ENCODE results near the gene BAZ2B.

Gene BAZ2B

GRCh38 chr2:159285433-159285832, 330.9 kb downstream of the BAZ2B start:
- POLR2A ChIA-PET = no interaction called here
- no peak for TF ChIP-seq SP1 (IDR thresholded peaks at IDR 0.05)
- no peak for TF ChIP-seq NFRKB (IDR thresholded peaks at IDR 0.05)
- TF ChIP-seq HDGF (IDR thresholded peaks at IDR 0.05; ENCODE audit: borderline replicate concordance) = no peak
- TF ChIP-seq LEF1 (IDR thresholded peaks at IDR 0.05; ENCODE audit: borderline replicate concordance) = no peak
- TF ChIP-seq FOXM1 (IDR thresholded peaks at IDR 0.05; ENCODE audit: borderline replicate concordance) = no peak
- DNase-seq (ENCODE audit: extremely low spot score) = no peak
- CTCF ChIA-PET = interaction anchor here (0.7 kb wide), 2 partner anchors 220 to 637 kb away, joined by 3 read pairs; no protein-coding TSS in a partner anchor

GRCh38 chr2:159283529-159283928, 332.8 kb downstream of the BAZ2B start:
- no peak for DNase-seq (ENCODE audit: extremely low spot score)
- ChIA-PET CTCF (no interaction called here), POLR2A (no interaction called here)
- TF ChIP-seq SP1 (IDR thresholded peaks at IDR 0.05) = no peak
- TF ChIP-seq FOXA1 (IDR thresholded peaks at IDR 0.05) = no peak
- no peak for TF ChIP-seq LEF1 (IDR thresholded peaks at IDR 0.05; ENCODE audit: borderline replicate concordance)
- no peak for TF ChIP-seq TARDBP (IDR thresholded peaks at IDR 0.05)
- no peak for TF ChIP-seq FOXM1 (IDR thresholded peaks at IDR 0.05; ENCODE audit: borderline replicate concordance)
- no peak for TF ChIP-seq ELF4 (IDR thresholded peaks at IDR 0.05)
- no peak for TF ChIP-seq CTBP1 (IDR thresholded peaks at IDR 0.05; ENCODE audit: borderline replicate concordance)
- TF ChIP-seq SUZ12 (IDR thresholded peaks at IDR 0.05) = no peak
- no peak for TF ChIP-seq FOXK2 (IDR thresholded peaks at IDR 0.05)
- TF ChIP-seq HDGF (IDR thresholded peaks at IDR 0.05; ENCODE audit: borderline replicate concordance) = no peak
- no peak for TF ChIP-seq PKNOX1 (IDR thresholded peaks at IDR 0.05)
- TF ChIP-seq ARNT (IDR thresholded peaks at IDR 0.05) = no peak
- TF ChIP-seq NFRKB (IDR thresholded peaks at IDR 0.05) = no peak
- TF ChIP-seq L3MBTL2 (conservative IDR thresholded peaks at IDR 0.05) = no peak

- POLR2A ChIA-PET = no interaction called here
- CTCF ChIA-PET = no interaction called here
Observed at GRCh38 chr2:159281002-159281401, 335.3 kb downstream of the BAZ2B start.

GRCh38 chr2:159279700-159280099, 336.6 kb downstream of the BAZ2B start:
- ChIA-PET POLR2A (no interaction called here), CTCF (no interaction called here)
- DNase-seq (ENCODE audit: extremely low spot score) = no peak

More at GRCh38 chr2:159281002-159281401, 335.3 kb downstream of the BAZ2B start:
- TF ChIP-seq CTBP1 (IDR thresholded peaks at IDR 0.05; ENCODE audit: borderline replicate concordance) = no peak
- no peak for TF ChIP-seq FOXM1 (IDR thresholded peaks at IDR 0.05; ENCODE audit: borderline replicate concordance)
- no peak for TF ChIP-seq TARDBP (IDR thresholded peaks at IDR 0.05)
- no peak for TF ChIP-seq ARNT (IDR thresholded peaks at IDR 0.05)
- no peak for DNase-seq (ENCODE audit: extremely low spot score)

GRCh38 chr2:159275111-159275510, 341.2 kb downstream of the BAZ2B start:
- TF ChIP-seq FOXM1 (IDR thresholded peaks at IDR 0.05; ENCODE audit: borderline replicate concordance) (no peak), LEF1 (IDR thresholded peaks at IDR 0.05; ENCODE audit: borderline replicate concordance) (no peak), FOXK2 (IDR thresholded peaks at IDR 0.05) (no peak), TARDBP (IDR thresholded peaks at IDR 0.05) (no peak), NFRKB (IDR thresholded peaks at IDR 0.05) (no peak), ARNT (IDR thresholded peaks at IDR 0.05) (no peak), L3MBTL2 (conservative IDR thresholded peaks at IDR 0.05) (no peak), SP1 (IDR thresholded peaks at IDR 0.05) (no peak), ZNF384 (IDR thresholded peaks at IDR 0.05) (no peak), PKNOX1 (IDR thresholded peaks at IDR 0.05) (no peak), FOXA1 (IDR thresholded peaks at IDR 0.05) (no peak), SUZ12 (IDR thresholded peaks at IDR 0.05) (no peak), CTBP1 (IDR thresholded peaks at IDR 0.05; ENCODE audit: borderline replicate concordance) (no peak), ELF4 (IDR thresholded peaks at IDR 0.05) (no peak), BHLHE40 (IDR thresholded peaks at IDR 0.05; ENCODE audit: borderline replicate concordance) (no peak), HDGF (IDR thresholded peaks at IDR 0.05; ENCODE audit: borderline replicate concordance) (no peak)
- ChIA-PET POLR2A (no interaction called here), CTCF (no interaction called here)
- no peak for DNase-seq (ENCODE audit: extremely low spot score)

More at GRCh38 chr2:159279700-159280099, 336.6 kb downstream of the BAZ2B start:
- TF ChIP-seq FOXA1 (IDR thresholded peaks at IDR 0.05) = no peak
- TF ChIP-seq ELF4 (IDR thresholded peaks at IDR 0.05) = no peak
- TF ChIP-seq NFRKB (IDR thresholded peaks at IDR 0.05) = no peak
- TF ChIP-seq TARDBP (IDR thresholded peaks at IDR 0.05) = no peak
- TF ChIP-seq PKNOX1 (IDR thresholded peaks at IDR 0.05) = no peak
- no peak for TF ChIP-seq LEF1 (IDR thresholded peaks at IDR 0.05; ENCODE audit: borderline replicate concordance)

- TF ChIP-seq LEF1 (IDR thresholded peaks at IDR 0.05; ENCODE audit: borderline replicate concordance) (no peak), ARNT (IDR thresholded peaks at IDR 0.05) (no peak), BHLHE40 (IDR thresholded peaks at IDR 0.05; ENCODE audit: borderline replicate concordance) (no peak), L3MBTL2 (conservative IDR thresholded peaks at IDR 0.05) (no peak), SP1 (IDR thresholded peaks at IDR 0.05) (no peak), NFRKB (IDR thresholded peaks at IDR 0.05) (no peak), FOXM1 (IDR thresholded peaks at IDR 0.05; ENCODE audit: borderline replicate concordance) (no peak), HDGF (IDR thresholded peaks at IDR 0.05; ENCODE audit: borderline replicate concordance) (no peak), ELF4 (IDR thresholded peaks at IDR 0.05) (no peak), ZNF384 (IDR thresholded peaks at IDR 0.05) (no peak), CTBP1 (IDR thresholded peaks at IDR 0.05; ENCODE audit: borderline replicate concordance) (no peak), FOXK2 (IDR thresholded peaks at IDR 0.05) (no peak), SUZ12 (IDR thresholded peaks at IDR 0.05) (no peak), FOXA1 (IDR thresholded peaks at IDR 0.05) (no peak)
- CTCF ChIA-PET = no interaction called here
- no peak for DNase-seq (ENCODE audit: extremely low spot score)
- POLR2A ChIA-PET = no interaction called here
Observed at GRCh38 chr2:159272156-159272555, 344.2 kb downstream of the BAZ2B start.
